Common myeloid progenitor, CD34-positive (primary cell): ENCODE results near the gene EIF1. TPM values are rescaled to one million over a fixed set of nuclear protein-coding genes. Genes with fewer than 3 reads are reported as not detected.
"Not testable (repeated sequence)": the region's sequence is repeated elsewhere in the genome, so short reads cannot be mapped to it uniquely, and the experiment has no call there.

Source experiments
- CTCF ChIA-PET: fragments of 350-600 bp; sonication (Branson Sonifier 250); formaldehyde crosslinking; loops from one replicate; lab custom pipeline; 2021; ENCODE audit warnings: antibody characterized with exemption; lab: Charles Lee
- POLR2A ChIA-PET: fragments of 350-600 bp; sonication (Branson Sonifier 250); formaldehyde crosslinking; loops from one replicate; lab custom pipeline; 2021; ENCODE audit warnings: antibody characterized with exemption; lab: Charles Lee
- DNase-seq, 3 donors: peaks; one replicate each; pipeline versions ENCODE4 v3.0.0 to v3.0.0-alpha.2; 2013
- H3K27ac ChIP-seq, 2 experiments: 1 replicate in 1 of 2; 2 replicates in 1 of 2; pipeline ENCODE4 v1.7.0; 2013; ENCODE audit warnings: inconsistent platforms in 2 of 2, low read length in 2 of 2, mild to moderate bottlenecking in 2 of 2, low read depth in 1 of 2, moderate library complexity in 1 of 2; ENCODE audit not compliant: severe bottlenecking in 2 of 2, insufficient read depth in 1 of 2, poor library complexity in 1 of 2
- H3K27me3 ChIP-seq, 5 experiments: replicated peaks in 2 of 5; 1 replicate in 3 of 5; 2 replicates in 2 of 5; pipeline versions ENCODE4 v1.6.1 to v1.7.0; 2013; ENCODE audit warnings: low read length in 4 of 5, mild to moderate bottlenecking in 2 of 5, moderate library complexity in 2 of 5, inconsistent platforms in 1 of 5; ENCODE audit not compliant: insufficient read depth in 5 of 5, control insufficient read depth in 4 of 5
- H3K36me3 ChIP-seq, 4 experiments: 1 replicate in 2 of 4; 2 replicates in 2 of 4; pipeline versions ENCODE4 v1.6.1 to v1.7.0; 2013; ENCODE audit warnings: low read length in 3 of 4, control low read depth in 1 of 4, mild to moderate bottlenecking in 1 of 4; ENCODE audit not compliant: control insufficient read depth in 4 of 4, insufficient read depth in 4 of 4
- H3K4me1 ChIP-seq, 4 experiments: 1 replicate in 3 of 4; 2 replicates in 1 of 4; pipeline versions ENCODE4 v1.6.1 to v1.7.1; 2013; ENCODE audit warnings: low read length in 3 of 4, mild to moderate bottlenecking in 3 of 4, control low read depth in 1 of 4, inconsistent platforms in 1 of 4, moderate library complexity in 1 of 4; ENCODE audit not compliant: control insufficient read depth in 4 of 4, insufficient read depth in 4 of 4; ENCODE audit errors: control extremely low read depth in 1 of 4
- H3K4me3 ChIP-seq, 7 experiments: 1 replicate in 4 of 7; 2 replicates in 3 of 7; pipeline versions ENCODE4 v1.5.1 to v1.7.0; 2013; ENCODE audit warnings: mild to moderate bottlenecking in 7 of 7, low read length in 6 of 7, moderate library complexity in 6 of 7, inconsistent platforms in 2 of 7, low read depth in 2 of 7, control low read depth in 1 of 7; ENCODE audit not compliant: insufficient read depth in 4 of 7, control insufficient read depth in 1 of 7; ENCODE audit errors: extremely low read depth in 1 of 7
- H3K9me3 ChIP-seq, 5 experiments: 1 replicate in 4 of 5; 2 replicates in 1 of 5; pipeline versions ENCODE4 v1.6.1 to v1.7.1; 2013; ENCODE audit warnings: low read length in 4 of 5, mild to moderate bottlenecking in 2 of 5, inconsistent platforms in 1 of 5, low read depth in 1 of 5, moderate library complexity in 1 of 5; ENCODE audit not compliant: control insufficient read depth in 4 of 5, insufficient read depth in 2 of 5; ENCODE audit errors: control extremely low read depth in 1 of 5
- WGBS: methylation state at CpG from one replicate; pipeline ENCODE4 v1.1.5; 2013; ENCODE audit not compliant: insufficient coverage; 5-methylcytosine and 5-hydroxymethylcytosine counted together
- polyA plus RNA-seq: library from polyadenylated mRNA; unstranded; fragments of 120-200 nt; gene quantifications from one replicate; pipeline ENCODE4 v1.2.1, GENCODE V29; 2013

Gene EIF1
- 1,737 TPM for polyA plus RNA-seq

DNA sequence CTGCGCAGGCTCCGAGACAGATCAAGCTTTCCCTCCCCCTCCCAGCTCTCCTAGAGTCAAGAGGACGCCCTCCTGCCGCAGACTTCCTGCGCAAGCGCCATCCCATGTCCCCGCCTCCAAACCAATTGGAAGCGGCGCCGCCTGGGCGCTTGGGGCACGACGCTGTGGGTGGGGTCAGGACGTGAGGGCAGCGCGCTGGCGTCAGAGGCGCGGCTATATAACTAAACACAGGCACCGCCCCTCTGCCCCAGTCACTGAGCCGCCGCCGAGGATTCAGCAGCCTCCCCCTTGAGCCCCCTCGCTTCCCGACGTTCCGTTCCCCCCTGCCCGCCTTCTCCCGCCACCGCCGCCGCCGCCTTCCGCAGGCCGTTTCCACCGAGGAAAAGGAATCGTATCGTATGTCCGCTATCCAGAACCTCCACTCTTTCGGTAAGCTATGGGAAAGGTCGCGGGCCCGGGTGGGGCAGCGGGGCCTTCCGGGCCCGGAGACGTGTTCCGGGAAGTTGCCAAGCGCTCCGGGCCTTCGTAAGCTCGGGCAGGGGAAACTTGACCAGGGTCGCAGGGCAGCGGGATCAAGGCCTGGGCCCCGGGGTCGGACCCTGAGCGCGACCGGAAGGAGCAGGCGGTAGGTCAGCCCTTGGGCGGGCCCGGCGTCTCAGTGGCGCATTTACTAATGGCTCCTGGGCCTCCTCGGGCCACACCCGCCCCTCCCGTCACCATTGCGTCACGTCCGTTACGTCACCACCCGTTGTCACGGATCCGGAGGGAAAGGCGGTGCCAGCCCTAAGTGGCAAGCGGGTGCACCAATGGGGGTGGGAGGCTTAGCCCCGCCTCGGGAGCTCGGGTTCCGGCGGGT, at the start of gene EIF1:
Gene EIF1, plus strand, starts transcription at position 245 of the 856 bp plus-strand sequence. Its CDS starts 154 bp downstream, at position 399.
- peaks cover 7 to 27% (median 26%) of the 10 kb centered on the region in 4 experiments for H3K4me1 ChIP-seq
- under 1% methylated on average over 62 of the region's 81 CpGs for WGBS
- POLR2A ChIA-PET = interaction anchor here (0.6 to 6.0 kb wide), 16 partner anchors 8 to 1041 kb away, joined by 3 to 86 read pairs (median 4); partner anchors contain the start of genes DHX58, JUP, ODAD4 and SMARCE1
- H3K27me3 ChIP-seq = no peaks in the 10 kb centered on the region
- DNase-seq = peak; percentile 99 to 100 (median 100)
- H3K4me3 ChIP-seq = peak within 1 kb of the TSS; percentile 52 to 96 (median 89)
- H3K36me3 ChIP-seq = peaks cover 17 to 45% (median 42%) of the 10 kb centered on the region in 4 experiments
- H3K27ac ChIP-seq = peak within 1 kb of the TSS; percentile 99 to 100
- H3K9me3 ChIP-seq = no peaks in the 10 kb centered on the region
- CTCF ChIA-PET = interaction anchor here (0.6 to 5.4 kb wide), 10 partner anchors 10 to 97 kb away, joined by 3 to 91 read pairs (median 4); partner anchors contain the start of gene JUP

DNA sequence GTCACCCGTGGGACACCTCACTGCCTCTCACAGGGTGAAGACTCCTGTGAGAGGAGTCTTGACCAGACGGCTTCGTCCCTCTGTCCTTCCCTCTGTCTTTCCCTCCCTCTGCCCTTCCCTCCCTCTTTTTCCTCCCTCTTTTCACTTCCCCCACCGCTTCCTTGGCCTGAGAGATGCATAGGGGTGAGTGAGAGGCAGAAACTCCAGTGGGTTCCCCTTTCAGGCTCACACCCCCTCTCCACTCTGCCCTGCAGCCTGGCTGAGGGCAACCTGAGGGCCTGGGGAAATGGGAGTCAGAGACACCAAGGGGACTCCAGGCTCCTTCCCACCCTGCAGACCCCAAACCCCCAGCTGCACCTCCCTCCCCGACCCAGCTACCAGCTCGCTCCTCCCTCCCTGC, 49.7 kb upstream of the EIF1 start:
- Histone ChIP-seq H3K36me3 (no peaks in the 10 kb centered on the region), H3K4me3 (no peak overlapping the region), H3K27me3 (no peaks in the 10 kb centered on the region), H3K9me3 (no peaks in the 10 kb centered on the region), H3K4me1 (peaks cover 0 to 5% (median under 1%) of the 10 kb centered on the region in 4 experiments), H3K27ac (no peak overlapping the region)
- WGBS = 100% methylated on average over 1 of the region's 6 CpGs
- DNase-seq = no peak
- ChIA-PET POLR2A (no interaction called here), CTCF (interaction anchor here (0.6 to 1.3 kb wide), 2 partner anchors 10 to 90 kb away, joined by 3 to 8 read pairs; no protein-coding TSS in a partner anchor)

- Histone ChIP-seq H3K27me3 (no peaks in the 10 kb centered on the region), H3K4me3 (no peak overlapping the region), H3K36me3 (no peaks in the 10 kb centered on the region), H3K27ac (no peak overlapping the region), H3K4me1 (peaks cover 0 to 7% (median 4%) of the 10 kb centered on the region in 4 experiments), H3K9me3 (no peaks in the 10 kb centered on the region)
- no peak for DNase-seq
- POLR2A ChIA-PET = no interaction called here
- CTCF ChIA-PET = interaction anchor here (0.6 to 1.3 kb wide), 3 partner anchors 9 to 91 kb away, joined by 3 to 8 read pairs (median 3); no protein-coding TSS in a partner anchor
- 96% methylated on average over 5 of the region's 7 CpGs for WGBS
Observed at GRCh38 chr17:41639492-41640473, 48.9 kb upstream of the EIF1 start.

DNA sequence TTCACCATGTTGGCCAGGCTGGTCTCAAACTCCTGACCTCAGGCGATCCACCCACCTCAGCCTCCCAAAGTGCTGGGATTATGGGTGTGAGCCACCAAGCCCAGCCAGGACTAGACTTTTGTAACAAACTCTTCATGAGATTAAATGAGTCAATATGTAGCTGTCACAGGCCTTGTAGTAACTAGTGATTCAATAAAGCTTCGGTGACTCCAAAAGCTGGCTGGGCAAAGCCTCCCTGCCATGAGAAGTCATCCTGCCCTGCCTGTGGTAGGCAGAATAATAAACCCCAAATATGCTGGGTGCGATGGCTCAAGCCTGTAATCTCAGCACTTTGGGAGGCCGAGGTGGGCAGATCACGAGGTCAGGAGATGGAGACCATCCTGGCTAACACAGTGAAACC, 48.1 kb upstream of the EIF1 start:
- H3K4me3 ChIP-seq, DNase-seq, H3K9me3 ChIP-seq, H3K27ac ChIP-seq, POLR2A ChIA-PET, H3K36me3 ChIP-seq, H3K27me3 ChIP-seq: not testable (repeated sequence)
- CTCF ChIA-PET = interaction anchor here (1.2 kb wide), 1 partner anchor 17 kb away, joined by 3 read pairs; no protein-coding TSS in a partner anchor
- 96% methylated on average over 3 of the region's 5 CpGs for WGBS
- H3K4me1 ChIP-seq = peaks cover 0 to 12% (median 11%) of the 10 kb centered on the region in 4 experiments

- Histone ChIP-seq H3K4me1 (peaks cover 0 to 20% (median 17%) of the 10 kb centered on the region in 4 experiments), H3K36me3 (no peaks in the 10 kb centered on the region), H3K9me3 (no peaks in the 10 kb centered on the region), H3K27ac (no peak overlapping the region), H3K4me3 (no peak overlapping the region), H3K27me3 (no peaks in the 10 kb centered on the region)
- no peak for DNase-seq
- ChIA-PET CTCF (interaction anchor here (2.1 kb wide), 1 partner anchor 20 kb away, joined by 6 read pairs; no protein-coding TSS in a partner anchor), POLR2A (no interaction called here)
- 97% methylated on average over 13 of the region's 13 CpGs for WGBS
Observed at GRCh38 chr17:41642252-41643156, 46.2 kb upstream of the EIF1 start.
